Ishikawa (cell line): ENCODE measurements around the gene DYNLL2.

Experiments used
- CEBPB ChIP-seq: IDR thresholded peaks from 2 replicates; pipeline ENCODE4 v1.6.1; 2012
- CREB1 ChIP-seq: IDR thresholded peaks from 2 replicates; pipeline ENCODE4 v1.6.1; 2012; ENCODE audit warnings: low read depth
- EGR1 ChIP-seq: IDR thresholded peaks from 2 replicates; pipeline ENCODE4 v1.6.1; 2012
- EP300 ChIP-seq: IDR thresholded peaks from 2 replicates; pipeline ENCODE4 v1.6.1; 2012; ENCODE audit warnings: borderline replicate concordance
- FOXM1 ChIP-seq: IDR thresholded peaks from 2 replicates; pipeline ENCODE4 v1.6.1; 2012; ENCODE audit warnings: low read depth, borderline replicate concordance
- MAX ChIP-seq: IDR thresholded peaks from 2 replicates; pipeline ENCODE4 v1.6.1; 2012
- NFIC ChIP-seq: IDR thresholded peaks from 2 replicates; pipeline ENCODE4 v1.6.1; 2012
- RAD21 ChIP-seq: IDR thresholded peaks from 2 replicates; pipeline ENCODE4 v1.6.1; 2012; ENCODE audit warnings: low read depth
- REST ChIP-seq: IDR thresholded peaks from 2 replicates; pipeline ENCODE4 v1.6.1; 2012; ENCODE audit warnings: low read depth, mild to moderate bottlenecking
- TAF1 ChIP-seq: IDR thresholded peaks from 2 replicates; pipeline ENCODE4 v1.6.1; 2012; ENCODE audit warnings: low read depth, mild to moderate bottlenecking
- TCF12 ChIP-seq: IDR thresholded peaks from 2 replicates; pipeline ENCODE4 v1.6.1; 2012; ENCODE audit warnings: low read depth
- YY1 ChIP-seq: IDR thresholded peaks from 2 replicates; pipeline ENCODE4 v1.6.1; 2012; ENCODE audit warnings: low read depth
- ZBTB7A ChIP-seq: IDR thresholded peaks from 2 replicates; pipeline ENCODE4 v1.6.1; 2012; ENCODE audit warnings: low read depth
- TF ChIP-seq, protein P1 (sequence below): IDR thresholded peaks from 2 replicates; pipeline ENCODE4 v1.6.1; 2012

GRCh38 chr17:58089111-58089510, 5.9 kb downstream of the DYNLL2 start:
- TF ChIP-seq EP300 (no peak), CEBPB (no peak), FOXM1 (no peak), CREB1 (no peak), MAX (no peak), NFIC (no peak), RAD21 (no peak), REST (no peak), EGR1 (no peak), TAF1 (no peak), YY1 (no peak), TCF12 (no peak), ZBTB7A (no peak)
- TF ChIP-seq, protein P1, sequence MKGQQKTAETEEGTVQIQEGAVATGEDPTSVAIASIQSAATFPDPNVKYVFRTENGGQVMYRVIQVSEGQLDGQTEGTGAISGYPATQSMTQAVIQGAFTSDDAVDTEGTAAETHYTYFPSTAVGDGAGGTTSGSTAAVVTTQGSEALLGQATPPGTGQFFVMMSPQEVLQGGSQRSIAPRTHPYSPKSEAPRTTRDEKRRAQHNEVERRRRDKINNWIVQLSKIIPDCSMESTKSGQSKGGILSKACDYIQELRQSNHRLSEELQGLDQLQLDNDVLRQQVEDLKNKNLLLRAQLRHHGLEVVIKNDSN = no peak
